Transverse colon (tissue), 4 donors: ENCODE measurements around the gene OBSCN.

ENCODE experiments used
- CTCF ChIP-seq, 5 experiments: fragments of 200-600 bp in 3 of 5; fragments of 450-650 bp in 2 of 5; sonication (generic) in 3 of 5; IDR thresholded peaks; 1 replicate in 2 of 5; 2 replicates in 3 of 5; pipeline ENCODE4 v1.5.1; 2016 to 2017; ENCODE audit warnings: antibody characterized with exemption in 5 of 5, inconsistent platforms in 3 of 5, mild to moderate bottlenecking in 2 of 5, moderate library complexity in 1 of 5
- POLR2A ChIP-seq: fragments of 450-650 bp; IDR thresholded peaks from one replicate; pipeline ENCODE4 v1.6.1; 2016; ENCODE audit warnings: antibody characterized with exemption, mild to moderate bottlenecking, moderate library complexity
- POLR2AphosphoS5 ChIP-seq, 3 donors: sonication (generic); formaldehyde crosslinking; IDR thresholded peaks; one replicate each; pipeline ENCODE4 v1.6.1; 2016; ENCODE audit warnings: antibody characterized with exemption in 3 of 3

- TF ChIP-seq POLR2A, result no peak
- TF ChIP-seq CTCF (IDR thresholded peaks at IDR 0.05), result no peak
- TF ChIP-seq POLR2AphosphoS5 (IDR thresholded peaks at IDR 0.05), result no peak
Observed at GRCh38 chr1:228329887-228330286, 122.0 kb downstream of the OBSCN start.
